IPS DF 4.7 (cell line): Measurements from ENCODE around the gene CCDC117.

Experiments
- DNase-seq: peaks from one replicate; pipeline ENCODE4 v3.0.0-alpha.2; 2013; ENCODE audit warnings: low spot score; ENCODE audit errors: extremely low read depth

CCDC117 gene

GRCh38 chr22:28829358-28830181, 57.1 kb downstream of the CCDC117 start:
- DNase-seq = peak; percentile 44

- DNase-seq = no peak
Measured at GRCh38 chr22:28830441-28830840, 57.9 kb downstream of the CCDC117 start.

- DNase-seq = no peak
Measured at GRCh38 chr22:28831140-28832072, 58.9 kb downstream of the CCDC117 start.

- DNase-seq = no peak
Measured at GRCh38 chr22:28832731-28833130, 60.2 kb downstream of the CCDC117 start.

GRCh38 chr22:28833276-28833923, 60.9 kb downstream of the CCDC117 start:
- no peak for DNase-seq

- no peak for DNase-seq
Measured at GRCh38 chr22:28835630-28836189, 63.2 kb downstream of the CCDC117 start.

- no peak for DNase-seq
Measured at GRCh38 chr22:28837640-28838039, 65.1 kb downstream of the CCDC117 start.
